GM12874 (cell line): ENCODE measurements around the gene B4GALT6.

Experiments
- CTCF ChIP-seq: IDR thresholded peaks from 2 replicates; pipeline ENCODE4 v1.5.1; 2011; ENCODE audit warnings: low read depth, mild to moderate bottlenecking, control low read depth, low read length, moderate library complexity; ENCODE audit not compliant: insufficient read depth

B4GALT6 gene

GRCh38 chr18:31651369-31651768, 33.0 kb downstream of the B4GALT6 start:
- TF ChIP-seq CTCF: no peak

- TF ChIP-seq CTCF: no peak
Measured at GRCh38 chr18:31649978-31650719, 34.2 kb downstream of the B4GALT6 start.

- TF ChIP-seq CTCF: no peak
Measured at GRCh38 chr18:31649449-31649848, 34.9 kb downstream of the B4GALT6 start.

- TF ChIP-seq CTCF: no peak
Measured at GRCh38 chr18:31648966-31649429, 35.4 kb downstream of the B4GALT6 start.

GRCh38 chr18:31648458-31648857, 35.9 kb downstream of the B4GALT6 start:
- TF ChIP-seq CTCF: no peak

- no peak for TF ChIP-seq CTCF
Measured at GRCh38 chr18:31647127-31647753, 37.1 kb downstream of the B4GALT6 start.

- TF ChIP-seq CTCF: no peak
Measured at GRCh38 chr18:31646332-31647126, 37.9 kb downstream of the B4GALT6 start.
